GM12872 (cell line): ENCODE measurements around the gene WDCP.

ENCODE experiments used
- TF ChIP-seq, protein P1 (sequence below): IDR thresholded peaks from 3 replicates; pipeline ENCODE4 v1.5.1; 2011; ENCODE audit warnings: low read depth, mild to moderate bottlenecking, low read length, moderate library complexity; ENCODE audit not compliant: insufficient read depth

WDCP gene

DNA sequence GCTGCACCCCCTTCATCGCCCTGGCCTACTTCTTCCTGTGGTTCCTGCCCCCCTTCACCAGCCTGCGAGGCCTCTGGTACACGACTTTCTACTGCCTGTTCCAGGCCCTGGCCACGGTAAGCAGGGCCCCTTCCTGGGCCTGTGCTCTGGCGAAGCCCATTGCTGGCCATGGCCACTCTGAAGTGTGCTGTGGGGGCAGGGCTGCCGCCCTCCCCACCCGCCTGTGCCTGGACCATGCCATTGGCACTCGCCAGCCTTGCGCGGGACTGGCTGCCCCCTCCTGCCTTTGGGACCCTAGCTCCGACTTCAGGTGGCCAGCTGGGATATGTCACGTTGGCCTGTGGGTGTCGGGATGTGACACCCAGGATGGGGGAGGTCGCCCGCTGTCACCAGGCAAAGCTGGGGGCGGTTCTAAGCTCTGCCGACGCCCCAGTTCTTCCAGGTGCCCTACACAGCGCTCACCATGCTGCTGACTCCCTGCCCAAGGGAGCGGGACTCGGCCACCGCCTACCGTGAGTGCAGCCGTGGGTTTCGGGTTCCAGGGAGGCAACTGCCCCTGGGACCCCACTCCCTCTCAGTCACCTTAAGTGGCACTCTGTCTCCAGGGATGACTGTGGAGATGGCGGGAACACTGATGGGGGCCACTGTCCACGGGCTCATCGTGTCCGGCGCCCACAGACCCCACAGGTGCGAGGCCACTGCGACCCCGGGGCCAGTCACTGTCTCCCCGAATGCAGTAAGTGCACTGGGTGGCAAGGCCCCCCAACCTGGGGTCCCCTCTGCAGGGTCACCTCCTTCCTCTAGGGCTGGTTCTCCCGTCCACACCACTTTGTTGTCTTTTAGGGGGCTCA lies 30.1 kb downstream of the WDCP start:
- TF ChIP-seq, protein P1, sequence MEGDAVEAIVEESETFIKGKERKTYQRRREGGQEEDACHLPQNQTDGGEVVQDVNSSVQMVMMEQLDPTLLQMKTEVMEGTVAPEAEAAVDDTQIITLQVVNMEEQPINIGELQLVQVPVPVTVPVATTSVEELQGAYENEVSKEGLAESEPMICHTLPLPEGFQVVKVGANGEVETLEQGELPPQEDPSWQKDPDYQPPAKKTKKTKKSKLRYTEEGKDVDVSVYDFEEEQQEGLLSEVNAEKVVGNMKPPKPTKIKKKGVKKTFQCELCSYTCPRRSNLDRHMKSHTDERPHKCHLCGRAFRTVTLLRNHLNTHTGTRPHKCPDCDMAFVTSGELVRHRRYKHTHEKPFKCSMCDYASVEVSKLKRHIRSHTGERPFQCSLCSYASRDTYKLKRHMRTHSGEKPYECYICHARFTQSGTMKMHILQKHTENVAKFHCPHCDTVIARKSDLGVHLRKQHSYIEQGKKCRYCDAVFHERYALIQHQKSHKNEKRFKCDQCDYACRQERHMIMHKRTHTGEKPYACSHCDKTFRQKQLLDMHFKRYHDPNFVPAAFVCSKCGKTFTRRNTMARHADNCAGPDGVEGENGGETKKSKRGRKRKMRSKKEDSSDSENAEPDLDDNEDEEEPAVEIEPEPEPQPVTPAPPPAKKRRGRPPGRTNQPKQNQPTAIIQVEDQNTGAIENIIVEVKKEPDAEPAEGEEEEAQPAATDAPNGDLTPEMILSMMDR = no peak

DNA sequence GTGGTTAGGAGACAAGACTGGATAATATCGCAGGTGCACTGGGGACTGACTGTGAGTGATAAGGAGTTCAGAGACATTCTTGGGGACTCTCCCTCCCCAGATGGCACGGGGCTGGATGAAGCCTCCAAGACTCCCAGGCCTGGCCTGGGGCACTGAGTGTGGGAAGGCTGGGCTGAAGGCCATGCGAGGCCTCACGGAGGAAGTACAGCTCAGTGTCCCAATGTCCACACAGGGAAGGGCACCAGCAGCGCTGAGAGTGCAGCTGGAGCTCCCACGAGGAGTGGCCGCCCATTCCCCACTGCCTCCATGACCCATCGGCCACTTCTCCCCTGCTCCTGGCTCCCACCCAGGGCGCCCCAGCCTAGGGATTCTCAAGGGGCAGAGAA lies 30.8 kb downstream of the WDCP start:
- TF ChIP-seq, protein P1 = no peak

- TF ChIP-seq, protein P1 = no peak
Observed at GRCh38 chr2:24015562-24016375, 31.4 kb downstream of the WDCP start.

DNA sequence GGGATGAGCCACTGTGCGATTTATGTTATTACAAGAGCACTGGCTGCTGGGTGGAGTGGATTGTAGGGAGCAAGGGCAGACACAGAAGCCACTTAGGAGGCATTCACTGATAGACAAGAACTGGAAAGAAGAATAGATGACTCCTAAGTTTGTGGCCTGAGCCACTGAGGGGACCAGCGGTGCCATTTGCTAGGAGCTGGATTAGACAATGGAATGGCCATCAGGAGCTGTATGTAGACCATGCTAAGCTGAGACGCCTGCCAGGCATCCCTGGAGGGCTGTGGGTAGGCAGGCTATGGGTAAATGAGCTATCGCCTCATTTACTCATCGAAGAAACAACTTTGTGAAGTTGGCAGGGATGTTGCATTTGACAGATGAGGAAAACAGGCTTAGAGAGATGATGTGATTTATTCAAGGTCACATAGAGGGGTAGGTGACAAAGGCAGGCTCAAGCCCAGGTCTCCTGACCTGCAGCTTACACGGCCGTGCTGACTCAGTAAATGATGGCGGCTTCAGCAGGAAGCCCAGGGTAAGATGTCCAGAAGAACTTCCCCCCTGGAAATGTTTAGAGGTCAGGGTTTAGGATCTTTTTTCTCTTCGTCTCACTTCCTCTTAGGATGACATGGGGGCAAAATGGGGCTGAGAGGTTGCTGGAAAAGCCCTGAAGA lies 34.5 kb downstream of the WDCP start:
- TF ChIP-seq, protein P1 = no peak

GRCh38 chr2:24011250-24012104 lies 35.7 kb downstream of the WDCP start:
- TF ChIP-seq, protein P1 = no peak

GRCh38 chr2:24010477-24011249 lies 36.5 kb downstream of the WDCP start:
- TF ChIP-seq, protein P1 = no peak
